Measurements from ENCODE around the gene ATP6V1E1. TPM values are rescaled to one million over a fixed set of nuclear protein-coding genes. Genes with fewer than 3 reads are reported as not detected.

Gene ATP6V1E1
- total RNA-seq, 1 experiment from 2014 or later: 89.2 TPM

GRCh38 chr22:17578136-17578754 is 50.3 kb downstream of the ATP6V1E1 start:
- H3K56ac ChIP-seq (ENCODE audit: insufficient read length, low read depth, low read length): no peak overlapping the region
- Mint-ChIP-seq H3K27me3 (ENCODE audit: low read depth) (no peaks in the 10 kb centered on the region; the same call in none of the 2 replicates), H3K36me3 (ENCODE audit: insufficient read depth in 1 of 3, low read depth in 3 of 3) (peaks cover 0 to 2% (median 0%) of the 10 kb centered on the region in 3 experiments; a peak in 1 of 7 replicates), H3K27ac (peak overlapping the region in 1 of 3 experiments; percentile 75; a peak in 2 of 7 replicates), H3K9me3 (no peaks in the 10 kb centered on the region), H3K4me3 (no peak overlapping the region), H3K4me1 (peaks cover 17 to 18% of the 10 kb centered on the region in 2 experiments)
- no peak overlapping the region for H2BK5ac ChIP-seq (ENCODE audit: insufficient read length, low read length)
- no peak overlapping the region for H4K5ac ChIP-seq (ENCODE audit: insufficient read length, low read depth, low read length)
- H3T11ph ChIP-seq (ENCODE audit: low read length): no peak overlapping the region
- no peak overlapping the region for H3K14ac ChIP-seq (ENCODE audit: insufficient read depth, low read length)
- H3K79me2 ChIP-seq (ENCODE audit: insufficient read depth, low read length): no peaks in the 10 kb centered on the region
- H4K8ac ChIP-seq (replicated peaks; ENCODE audit: insufficient read length, low read depth, low read length): no peak overlapping the region
- H3K9me3 ChIP-seq (ENCODE audit: control insufficient read depth, low read depth, low read length): no peaks in the 10 kb centered on the region
- no peaks in the 10 kb centered on the region for H3K23me2 ChIP-seq (ENCODE audit: insufficient read length, low read depth, low read length, poor library complexity, severe bottlenecking)
- H2AFZ ChIP-seq (ENCODE audit: low read length): no peak overlapping the region
- TF ChIP-seq, protein P1, sequence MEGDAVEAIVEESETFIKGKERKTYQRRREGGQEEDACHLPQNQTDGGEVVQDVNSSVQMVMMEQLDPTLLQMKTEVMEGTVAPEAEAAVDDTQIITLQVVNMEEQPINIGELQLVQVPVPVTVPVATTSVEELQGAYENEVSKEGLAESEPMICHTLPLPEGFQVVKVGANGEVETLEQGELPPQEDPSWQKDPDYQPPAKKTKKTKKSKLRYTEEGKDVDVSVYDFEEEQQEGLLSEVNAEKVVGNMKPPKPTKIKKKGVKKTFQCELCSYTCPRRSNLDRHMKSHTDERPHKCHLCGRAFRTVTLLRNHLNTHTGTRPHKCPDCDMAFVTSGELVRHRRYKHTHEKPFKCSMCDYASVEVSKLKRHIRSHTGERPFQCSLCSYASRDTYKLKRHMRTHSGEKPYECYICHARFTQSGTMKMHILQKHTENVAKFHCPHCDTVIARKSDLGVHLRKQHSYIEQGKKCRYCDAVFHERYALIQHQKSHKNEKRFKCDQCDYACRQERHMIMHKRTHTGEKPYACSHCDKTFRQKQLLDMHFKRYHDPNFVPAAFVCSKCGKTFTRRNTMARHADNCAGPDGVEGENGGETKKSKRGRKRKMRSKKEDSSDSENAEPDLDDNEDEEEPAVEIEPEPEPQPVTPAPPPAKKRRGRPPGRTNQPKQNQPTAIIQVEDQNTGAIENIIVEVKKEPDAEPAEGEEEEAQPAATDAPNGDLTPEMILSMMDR (conservative IDR thresholded peaks at IDR 0.05): no peak
- H2BK12ac ChIP-seq (ENCODE audit: insufficient read length, low read depth, low read length): no peak overlapping the region
- DNase-seq: no peak
- no peaks in the 10 kb centered on the region for H4K20me1 ChIP-seq (ENCODE audit: control insufficient read depth, insufficient read depth, insufficient read length)
- WGBS (ENCODE audit: extremely low coverage, insufficient read length, low lambda C conversion rate): no CpG with 5 or more reads among the region's 11 CpGs
- H3K27ac ChIP-seq (ENCODE audit: insufficient read length, low read depth, low read length): no peak overlapping the region
- H3K4ac ChIP-seq (ENCODE audit: low read depth, low read length): no peak overlapping the region
- H3K27me3 ChIP-seq (ENCODE audit: insufficient read depth, low read length): no peaks in the 10 kb centered on the region
- no peak overlapping the region for H2BK20ac ChIP-seq (ENCODE audit: low read depth, low read length, poor library complexity, severe bottlenecking)
- H2AK5ac ChIP-seq (ENCODE audit: insufficient read length, low read length): no peak overlapping the region
- no peak overlapping the region for H3K4me2 ChIP-seq (ENCODE audit: insufficient read depth, insufficient read length, low read length)
- no peak overlapping the region for H3K23ac ChIP-seq (ENCODE audit: insufficient read length, low read depth, low read length)
- H2BK15ac ChIP-seq (ENCODE audit: low read depth, low read length): no peak overlapping the region
- no peak overlapping the region for H3K18ac ChIP-seq (ENCODE audit: insufficient read length, low read depth, low read length)
- no peaks in the 10 kb centered on the region for H3K4me1 ChIP-seq (ENCODE audit: insufficient read depth, low read length)
- H3K9ac ChIP-seq (ENCODE audit: extremely low read depth, insufficient read length, low read length): no peak overlapping the region
- H3K79me1 ChIP-seq (ENCODE audit: insufficient read depth, low read depth, low read length, poor library complexity, severe bottlenecking): no peaks in the 10 kb centered on the region
- no peak overlapping the region for H4K91ac ChIP-seq (ENCODE audit: insufficient read length, low read depth, low read length)
- H2BK120ac ChIP-seq (ENCODE audit: low read depth, low read length, poor library complexity, severe bottlenecking): no peak overlapping the region
